ENCODE results near the gene ADAMTS18.

Gene ADAMTS18

DNA sequence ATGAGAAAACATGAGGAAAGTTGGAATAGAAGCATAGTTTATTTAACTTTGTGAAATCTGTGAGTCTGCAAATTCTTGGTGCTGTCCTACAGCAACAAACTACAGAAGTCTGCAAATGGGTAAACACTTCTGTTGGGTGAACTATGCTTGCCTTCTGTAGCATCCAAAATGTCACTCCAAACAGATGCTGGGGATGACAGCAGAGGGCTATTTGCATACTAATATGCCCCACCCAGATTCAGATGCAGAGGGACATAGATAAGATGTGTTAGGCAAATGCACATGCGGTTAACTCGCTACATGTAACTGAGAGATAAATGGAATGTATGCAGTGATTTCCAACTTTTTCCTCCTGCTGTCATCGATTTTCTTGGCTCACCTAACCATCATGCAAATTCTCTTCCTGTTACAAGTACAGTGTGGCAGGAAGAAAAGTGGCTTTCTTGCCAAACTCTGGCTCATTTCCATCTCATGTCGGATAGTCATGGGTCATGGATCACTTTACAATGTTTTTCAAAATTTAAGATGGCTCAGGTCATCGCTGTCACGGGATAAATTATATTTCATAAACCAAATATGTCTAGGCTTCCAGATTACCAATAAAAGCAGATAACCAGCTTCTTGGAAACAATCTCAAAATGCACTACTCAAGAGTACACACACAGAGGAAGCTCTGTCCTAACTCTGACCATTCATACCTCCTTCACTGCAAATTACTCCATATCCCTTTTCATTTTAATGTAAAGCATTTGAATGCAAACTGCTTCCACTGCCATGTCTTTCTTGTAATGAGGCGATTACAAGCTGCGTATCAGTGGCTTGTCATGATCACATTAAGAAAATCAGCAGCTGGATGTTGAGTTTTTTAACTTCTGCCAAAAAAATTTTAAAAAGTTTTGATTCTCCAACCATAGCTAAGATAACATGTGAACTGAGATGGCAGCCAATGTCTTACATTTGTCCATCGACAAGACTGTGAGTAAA lies 47.7 kb downstream of the ADAMTS18 start:
- DNase-seq: no peak

DNA sequence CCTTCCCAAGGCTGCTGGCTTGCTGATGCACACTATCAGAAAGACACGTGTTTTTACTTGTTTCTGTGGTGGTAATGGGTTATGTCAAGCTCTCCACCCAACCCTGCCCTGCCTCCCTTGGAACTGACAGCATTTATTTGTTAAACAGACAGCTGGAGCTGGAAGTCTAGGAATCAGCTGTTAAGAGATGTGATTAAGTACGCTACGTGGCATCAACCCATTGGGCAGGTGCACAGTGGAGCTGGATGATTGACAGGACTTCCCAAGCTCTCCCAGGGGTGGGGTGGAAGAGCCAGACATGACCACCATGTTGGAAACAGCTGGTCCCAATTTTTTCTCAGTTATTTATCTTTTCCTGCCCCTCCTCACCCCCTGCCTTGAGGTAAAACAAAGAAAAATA lies 49.4 kb downstream of the ADAMTS18 start:
- DNase-seq: no peak

DNA sequence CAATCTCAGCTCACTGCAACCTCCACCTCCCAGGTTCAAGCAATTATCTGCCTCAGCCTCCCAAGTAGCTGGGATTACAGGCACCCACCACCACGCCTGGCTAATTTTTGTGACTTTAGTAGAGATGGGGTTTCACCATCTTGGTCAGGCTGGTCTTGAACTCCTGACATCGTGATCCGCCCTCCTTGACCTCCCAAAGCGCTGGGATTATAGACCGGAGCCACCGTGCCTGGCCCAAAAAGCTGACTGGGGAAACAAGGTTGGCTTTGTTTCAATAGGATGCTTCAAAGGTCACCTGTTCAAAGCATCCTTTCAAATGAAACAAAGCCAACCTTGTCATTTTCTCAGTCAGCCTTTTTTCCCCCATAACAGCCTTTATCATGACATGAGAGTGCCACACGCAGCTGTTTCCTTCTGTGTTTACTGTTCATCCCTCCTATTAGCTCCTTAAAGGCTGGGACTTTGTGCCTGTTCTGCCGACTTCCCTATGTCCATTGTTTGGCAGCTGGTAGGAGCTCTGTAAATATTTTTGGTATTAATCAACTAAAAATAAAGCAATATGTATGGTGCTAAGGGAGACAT lies 51.1 kb downstream of the ADAMTS18 start:
- DNase-seq: no peak

DNA sequence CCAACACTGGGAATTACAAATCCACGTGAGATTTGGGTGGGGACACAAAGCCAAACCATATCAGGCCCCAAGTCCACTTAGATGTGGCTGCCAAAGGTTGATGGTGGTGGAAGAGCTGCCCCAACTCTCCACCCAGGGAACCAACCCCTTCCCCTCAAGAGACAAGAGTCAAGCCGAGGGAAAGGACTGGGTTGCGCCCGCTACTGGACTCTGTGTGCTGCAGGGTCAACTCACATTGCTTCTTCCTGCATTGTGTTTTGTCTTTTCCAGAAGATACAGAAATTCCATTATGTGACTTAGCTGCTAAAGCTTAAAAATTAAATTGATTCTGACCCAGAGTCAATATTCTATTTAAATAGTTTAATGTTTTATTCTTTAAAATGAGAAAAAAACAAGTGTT lies 58.5 kb downstream of the ADAMTS18 start:
- no peak for DNase-seq

DNA sequence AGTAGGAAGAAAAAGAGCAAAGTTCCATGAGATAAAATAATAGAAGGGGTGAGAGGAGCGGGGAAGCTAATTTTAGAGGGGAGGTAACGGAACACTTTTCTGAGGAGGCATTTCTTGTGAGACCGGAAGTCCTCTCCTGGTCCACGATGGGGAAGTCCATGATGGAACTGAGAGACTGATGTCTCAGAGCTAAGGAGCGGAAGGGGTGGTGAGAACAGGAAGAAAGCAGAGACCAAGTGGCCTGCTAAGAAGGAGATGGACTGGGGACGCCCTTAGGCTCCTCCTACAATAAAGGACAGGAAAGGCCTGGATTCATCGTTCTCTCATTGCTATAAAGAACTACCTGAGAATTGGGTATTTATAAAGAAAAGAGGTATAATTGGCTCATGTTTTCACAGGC lies 59.4 kb downstream of the ADAMTS18 start:
- no peak for DNase-seq

DNA sequence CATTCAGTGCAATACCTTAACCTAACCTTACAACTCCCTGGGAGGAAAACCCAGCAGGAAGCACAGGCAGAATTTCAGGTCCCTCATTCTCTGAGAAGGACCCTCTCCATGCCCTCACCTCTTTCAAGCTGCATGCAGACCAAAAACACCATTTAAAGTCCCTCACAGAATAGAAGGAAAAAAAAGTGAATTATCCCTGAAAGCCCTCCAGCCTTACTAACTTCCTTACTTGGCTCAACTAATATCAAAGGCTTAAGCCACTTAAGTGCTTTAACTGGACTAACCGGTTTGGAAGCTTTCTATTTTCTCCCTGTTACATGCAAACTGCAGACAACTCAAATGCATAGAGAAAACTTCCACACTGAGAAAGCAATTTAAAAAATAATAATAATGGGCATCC lies 60.5 kb downstream of the ADAMTS18 start:
- DNase-seq: no peak

DNA sequence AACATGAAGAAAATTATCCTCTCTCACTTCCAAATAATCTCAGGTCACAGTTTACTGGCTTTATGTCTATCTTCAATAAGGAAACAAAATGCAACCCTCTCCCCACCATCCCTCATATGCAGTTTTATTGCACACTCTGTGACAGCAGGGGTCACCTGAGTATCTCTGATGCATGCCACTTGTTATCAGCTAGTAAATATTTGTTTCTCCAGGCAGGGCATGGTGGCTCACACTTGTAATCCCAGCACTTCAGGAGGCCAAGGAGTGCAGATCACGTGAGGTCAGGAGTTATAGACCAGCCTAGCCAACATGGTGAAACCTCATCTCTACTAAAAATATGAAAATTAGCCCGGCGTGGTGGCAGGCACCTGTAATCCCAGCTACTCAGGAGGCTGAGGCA lies 61.1 kb downstream of the ADAMTS18 start:
- no peak for DNase-seq

DNA sequence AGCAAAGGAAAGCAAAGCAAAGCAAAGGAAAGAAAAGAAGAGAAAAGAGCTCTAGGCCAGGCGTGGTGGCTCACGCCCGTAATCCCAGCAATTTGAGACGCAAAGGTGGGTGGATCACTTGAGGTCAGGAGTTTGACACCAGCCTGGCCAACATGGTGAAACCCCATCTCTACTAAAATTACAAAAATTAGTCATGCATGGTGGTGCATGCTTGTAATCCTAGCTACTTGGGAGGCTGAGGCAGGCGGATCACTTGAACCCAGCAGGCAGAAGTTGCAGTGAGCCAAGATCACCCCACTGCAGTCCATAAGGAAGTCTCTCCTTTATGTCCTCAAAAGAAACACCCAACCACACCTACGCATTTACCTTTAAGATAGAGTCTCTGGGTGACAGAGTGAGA lies 70.1 kb downstream of the ADAMTS18 start:
- no peak for DNase-seq

DNA sequence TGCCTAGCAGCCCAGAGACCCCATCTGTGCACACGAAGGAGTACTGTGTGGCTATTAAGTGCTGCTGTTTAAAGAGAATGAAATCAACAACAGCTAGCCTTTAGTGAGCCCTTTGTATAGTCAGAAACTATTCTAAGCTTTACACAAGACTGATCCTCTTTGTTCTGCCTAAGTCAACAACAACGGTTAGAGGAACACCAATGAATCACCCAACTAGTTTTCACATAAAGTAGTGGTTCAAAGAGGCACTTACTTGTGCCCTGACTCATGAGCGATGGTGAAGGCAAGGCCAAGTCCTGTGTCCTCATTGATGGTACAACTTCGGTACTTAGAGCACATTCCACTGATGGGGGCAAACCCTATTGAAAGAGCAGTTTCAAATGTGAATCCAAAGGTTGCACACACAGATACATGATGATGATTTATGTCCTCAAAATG lies 75.8 kb downstream of the ADAMTS18 start:
- no peak for DNase-seq

DNA sequence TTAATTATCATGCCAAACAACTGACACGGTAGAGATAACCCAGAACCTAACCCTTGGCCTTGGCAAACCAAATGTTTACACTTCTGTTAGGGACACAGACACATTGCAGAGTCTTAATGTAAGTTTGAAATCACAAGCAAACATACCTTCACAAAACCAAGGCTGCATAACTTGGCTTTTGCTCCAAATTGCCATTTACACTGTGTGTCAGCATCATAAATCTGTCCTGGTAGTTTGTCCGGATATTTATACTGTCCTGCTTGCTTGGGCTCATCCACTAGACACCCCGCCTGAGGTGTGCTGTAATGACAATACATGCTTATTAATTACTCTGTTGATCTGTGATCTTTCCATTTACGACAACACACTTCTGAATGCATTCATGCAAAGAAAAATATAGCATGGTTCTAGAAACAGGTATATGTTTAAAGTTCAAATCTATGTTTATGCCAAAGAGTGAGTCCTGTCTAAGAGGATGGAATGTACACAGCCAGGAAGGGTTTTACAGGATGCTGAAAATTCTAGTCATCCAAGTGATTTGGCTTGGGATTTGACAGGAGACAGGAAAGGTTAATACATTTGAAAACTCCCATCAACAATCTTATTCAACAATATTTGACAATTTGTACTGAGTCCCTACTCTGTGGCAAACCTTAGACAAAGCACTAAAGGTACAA lies 81.1 kb downstream of the ADAMTS18 start:
- DNase-seq: no peak

DNA sequence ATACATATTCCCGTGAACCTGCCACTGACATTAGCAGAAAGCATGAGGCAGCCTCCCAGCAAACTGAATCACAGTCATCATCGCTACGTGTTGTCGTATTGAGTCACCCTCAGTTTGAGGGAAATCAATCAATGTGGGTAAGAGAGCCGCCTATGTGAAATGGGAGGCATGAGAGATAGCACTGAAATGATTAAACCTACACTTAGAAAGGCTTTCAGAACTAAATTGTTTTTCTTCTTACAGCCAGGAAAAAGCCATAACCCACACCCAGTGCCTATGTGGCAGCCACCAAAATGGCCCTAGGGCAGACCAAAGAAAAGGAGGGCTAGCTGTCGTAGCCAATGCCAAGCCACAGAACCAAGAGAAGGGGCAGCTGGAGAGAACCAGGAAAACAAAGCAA lies 90.5 kb downstream of the ADAMTS18 start:
- no peak for DNase-seq

DNA sequence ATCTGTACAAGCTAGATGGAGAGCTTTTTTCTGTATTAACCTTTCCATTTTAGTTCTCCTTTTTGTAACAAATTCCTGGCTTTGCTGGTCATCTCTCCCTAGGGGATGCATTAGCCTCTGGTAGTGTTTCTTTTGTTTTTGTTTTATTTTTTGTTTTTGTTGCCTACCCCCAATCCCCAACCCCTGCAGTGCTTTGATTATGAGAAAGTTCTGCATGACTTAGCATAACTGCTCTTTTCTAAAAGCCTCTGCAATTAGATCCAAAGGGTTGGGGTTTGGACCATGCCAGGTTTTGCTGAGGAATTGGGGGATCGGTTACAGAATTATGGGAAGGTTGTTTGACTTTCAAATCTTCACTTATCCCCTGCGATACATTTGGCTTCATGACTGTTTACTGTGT lies 98.2 kb downstream of the ADAMTS18 start:
- DNase-seq: no peak

DNA sequence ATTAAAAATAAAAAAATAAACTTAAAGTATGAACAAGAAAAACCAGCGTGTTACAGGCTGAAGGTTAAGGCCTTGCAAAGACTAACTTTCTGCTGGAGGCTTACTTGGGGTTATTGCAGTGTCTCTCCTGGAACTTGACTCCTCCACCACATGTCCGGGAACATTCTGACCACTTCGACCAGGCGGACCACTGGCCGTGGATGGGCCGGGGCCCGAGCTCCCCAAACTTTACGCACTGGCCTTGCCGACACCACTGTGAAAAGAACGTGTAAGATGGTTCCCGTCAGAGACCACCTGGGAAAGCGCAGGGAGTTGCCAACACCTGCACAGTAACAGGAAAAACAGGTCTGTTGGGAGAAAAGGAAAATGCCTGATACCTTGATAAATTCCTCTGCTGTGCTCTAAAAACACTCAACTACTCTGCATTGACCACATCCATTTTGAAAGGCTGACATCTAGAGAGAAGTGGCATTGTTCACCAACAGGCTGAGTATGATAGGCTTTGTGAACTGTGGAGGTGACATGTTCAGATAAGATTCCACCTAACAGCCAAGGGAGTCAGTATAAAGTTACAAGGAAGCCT lies 99.1 kb downstream of the ADAMTS18 start:
- no peak for DNase-seq

DNA sequence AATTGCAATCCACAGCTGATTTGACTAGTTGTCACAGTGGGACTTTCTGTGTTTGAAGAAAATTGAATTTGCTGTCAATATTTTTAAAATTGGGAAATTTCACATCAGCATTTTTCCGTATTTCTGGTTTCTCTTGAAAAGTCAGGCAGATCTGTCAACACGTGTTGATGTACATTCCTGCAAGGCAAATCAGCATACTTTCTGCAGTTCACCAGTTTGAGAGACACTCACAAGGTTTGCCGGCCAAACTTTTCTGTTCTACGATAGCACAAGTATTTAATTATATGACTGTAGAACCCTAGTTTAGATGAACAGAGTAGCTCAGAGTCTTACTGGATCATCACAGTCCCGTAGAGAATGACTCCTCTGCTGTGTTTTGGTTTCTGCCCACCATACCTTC lies 102.0 kb downstream of the ADAMTS18 start:
- no peak for DNase-seq

DNA sequence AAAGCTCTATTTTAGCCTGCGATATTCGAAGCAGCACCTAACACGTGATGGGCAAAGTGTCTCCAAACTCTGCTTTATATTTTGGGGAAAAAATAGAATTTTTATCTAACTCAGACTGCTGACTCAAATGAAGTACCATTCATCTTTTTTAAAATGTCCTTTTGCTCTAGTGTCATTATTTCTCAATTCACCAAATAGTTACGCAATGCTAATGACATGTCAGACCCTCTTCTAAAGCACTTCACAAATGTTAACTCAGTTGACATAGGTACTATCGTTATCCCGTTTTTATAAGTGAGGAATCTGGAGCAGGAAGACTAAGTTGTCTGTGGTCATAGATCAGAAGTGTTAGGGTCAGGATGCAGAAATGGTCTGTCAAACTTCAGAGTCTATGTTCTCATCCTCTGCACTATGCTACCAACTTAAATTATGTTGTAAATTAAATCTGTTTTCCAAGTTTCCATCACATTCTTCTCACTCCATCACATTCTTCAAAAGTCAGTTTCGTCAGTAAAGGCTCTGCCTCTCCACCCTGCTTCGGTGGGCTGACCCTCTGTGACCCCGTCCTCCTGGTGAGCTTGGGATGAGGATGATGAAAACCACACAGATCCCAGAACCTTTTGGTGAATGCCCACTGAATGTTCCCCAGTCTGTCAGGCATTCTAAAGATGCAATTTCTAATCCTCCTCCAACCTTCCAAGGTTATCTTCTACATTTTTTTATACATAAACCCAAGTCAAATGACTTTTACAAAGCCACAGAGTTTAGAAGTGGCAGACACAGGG lies 102.8 kb downstream of the ADAMTS18 start:
- DNase-seq: no peak

DNA sequence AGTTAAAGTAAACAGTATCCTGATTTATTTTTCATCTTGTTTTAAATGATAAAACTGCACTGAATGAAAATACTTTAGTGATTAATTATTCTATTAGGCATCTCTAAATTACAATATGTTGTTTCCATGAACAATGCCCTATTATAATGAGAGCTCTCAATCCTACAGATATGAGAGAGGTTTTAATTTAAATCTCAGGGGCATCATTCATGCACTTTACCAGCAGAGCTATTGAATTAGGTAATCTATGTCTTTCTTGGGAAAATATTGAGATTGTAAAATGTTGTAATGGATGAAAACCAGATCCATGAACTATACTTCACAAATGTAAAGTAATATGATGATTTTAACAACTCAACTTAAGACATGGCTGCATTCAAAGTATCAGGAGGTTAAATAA lies 103.8 kb downstream of the ADAMTS18 start:
- no peak for DNase-seq

DNA sequence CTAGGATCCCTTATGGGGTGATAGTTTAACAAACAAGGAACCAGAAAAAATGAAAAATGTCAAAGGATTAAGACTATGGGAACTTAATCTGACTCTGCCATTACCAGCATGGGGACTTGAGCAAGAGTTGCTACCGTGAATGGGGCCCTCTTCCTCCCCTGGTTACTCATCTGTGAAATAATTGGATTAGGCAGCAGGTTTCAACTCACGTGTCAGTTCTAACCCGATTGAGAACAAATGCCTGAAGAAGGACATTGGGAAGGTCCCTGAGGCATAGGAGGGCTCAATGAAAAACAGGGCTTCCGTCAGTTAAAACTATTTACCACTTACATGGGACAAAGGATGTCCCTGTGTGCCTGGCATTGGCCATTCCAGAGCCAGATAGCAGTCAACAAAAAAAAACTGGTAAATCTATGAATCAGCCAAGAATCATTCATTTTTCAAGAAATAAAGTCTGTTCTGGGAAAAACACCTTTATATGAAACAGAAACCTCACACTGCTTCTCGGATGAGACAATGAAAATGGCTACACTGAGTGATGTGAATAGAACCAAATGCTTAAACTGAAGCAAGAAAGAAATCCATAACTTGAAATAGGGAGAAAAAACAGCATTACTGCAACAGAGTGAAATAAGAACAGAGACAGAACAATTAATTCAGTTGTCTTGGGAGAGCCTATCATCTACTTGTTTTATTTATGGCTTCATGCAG lies 104.3 kb downstream of the ADAMTS18 start:
- no peak for DNase-seq

DNA sequence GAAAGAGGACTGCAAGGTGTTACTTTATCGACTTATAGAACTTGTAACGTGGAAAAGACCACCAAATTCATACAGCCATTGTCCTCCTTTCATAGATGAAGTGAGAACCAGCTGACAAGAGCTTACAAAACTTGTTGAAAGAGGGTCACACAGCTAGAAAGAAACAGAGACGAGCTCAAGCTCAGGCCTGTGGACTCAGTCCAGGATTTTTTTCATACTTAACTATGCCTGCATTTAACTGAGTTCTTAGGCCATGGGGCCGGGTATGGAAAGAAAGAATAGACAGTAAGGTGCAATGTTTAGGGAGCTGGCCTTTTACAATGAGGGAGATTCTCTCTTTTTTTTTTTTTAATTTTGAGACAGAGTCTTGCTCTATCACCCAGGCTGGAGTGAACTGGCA lies 106.1 kb downstream of the ADAMTS18 start:
- no peak for DNase-seq

DNA sequence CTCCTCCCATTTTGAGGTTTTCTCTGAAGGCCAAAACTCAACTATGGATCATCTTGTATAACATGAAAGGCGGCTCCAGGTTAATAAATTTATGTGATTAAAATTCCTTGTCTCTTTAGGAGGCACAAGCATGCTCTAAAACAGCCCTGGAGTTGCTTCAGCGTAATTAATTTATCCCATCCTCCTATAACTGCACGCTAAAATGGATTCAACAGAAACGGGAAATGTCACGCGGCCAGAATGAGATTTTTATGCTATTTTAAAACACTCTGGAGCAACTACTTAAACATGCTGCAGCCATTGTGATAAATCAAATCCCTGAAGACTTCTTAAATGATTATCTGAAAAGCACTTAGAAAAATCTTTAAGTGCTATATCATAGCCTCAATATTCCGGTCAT lies 106.6 kb downstream of the ADAMTS18 start:
- DNase-seq: no peak

DNA sequence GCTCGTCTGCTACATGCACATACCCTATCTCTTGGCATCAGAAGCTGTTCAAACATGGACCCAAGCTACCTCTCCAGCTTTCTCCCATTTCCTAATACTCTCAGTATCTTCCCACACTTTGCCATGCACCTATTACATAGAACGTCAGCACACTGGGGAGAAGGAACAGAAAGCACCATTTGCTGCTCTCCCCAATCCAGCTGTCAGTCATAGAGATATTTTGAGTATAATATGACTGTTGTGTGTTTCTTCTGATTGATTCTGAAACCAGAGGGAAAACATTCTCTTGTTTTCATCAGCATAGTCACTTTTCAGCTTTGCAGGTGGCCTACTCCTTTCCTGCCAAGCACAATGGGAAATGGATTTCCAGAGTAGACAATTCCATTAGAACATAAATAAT lies 107.1 kb downstream of the ADAMTS18 start:
- no peak for DNase-seq

DNA sequence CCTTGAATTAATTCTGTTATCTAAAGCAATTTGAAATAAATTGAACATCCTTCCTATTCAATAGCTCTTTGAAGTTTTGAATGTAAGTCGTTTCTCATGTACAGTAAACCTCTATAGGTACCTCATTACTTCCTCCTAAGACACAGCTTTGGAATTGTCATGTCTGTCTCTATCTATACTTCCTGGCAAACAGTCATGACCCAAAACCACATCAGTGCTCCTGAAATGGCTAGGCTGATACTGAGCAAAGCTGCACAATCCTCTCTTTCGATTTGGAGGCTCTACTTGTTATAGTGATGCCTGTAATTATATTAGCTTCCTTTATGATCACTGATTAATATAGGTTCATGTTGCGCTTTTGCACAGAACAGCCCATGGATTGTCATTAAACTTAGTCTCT lies 110.1 kb downstream of the ADAMTS18 start:
- DNase-seq: no peak

DNA sequence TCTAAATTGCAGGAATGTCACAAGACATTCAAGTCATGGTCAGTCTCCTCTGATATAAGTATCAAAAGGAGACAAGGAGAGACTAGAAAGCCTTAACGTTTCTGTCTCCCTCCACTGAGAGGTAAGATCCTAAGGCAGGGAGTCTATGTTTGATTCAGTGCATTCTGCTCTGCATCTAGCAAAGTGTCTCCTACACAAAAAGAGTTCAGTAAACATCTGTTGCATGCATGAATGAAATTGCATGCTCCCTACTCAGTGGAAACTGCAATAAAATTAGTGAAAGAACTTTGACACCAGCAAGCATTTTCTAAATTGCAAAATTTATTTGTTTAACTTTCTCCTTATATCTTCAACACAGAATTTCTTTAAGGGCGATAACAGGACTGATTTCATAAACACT lies 111.1 kb downstream of the ADAMTS18 start:
- DNase-seq: no peak

Data from stimulated activated CD4-positive, alpha-beta T cell treated with anti-CD3 and anti-CD28 coated beads, Interleukin-4, amount 100 ng/mL, for 4 hours (primary cell).